T-cell (primary cell): ENCODE measurements around the gene METTL16. TPM values are rescaled to one million over a fixed set of nuclear protein-coding genes. Genes with fewer than 3 reads are reported as not detected.
A peak's percentile ranks its signal among the peaks of the same experiment; 100 is the strongest.

Experiments used
- ATAC-seq, 4 experiments: fragments of 200-7000 bp in 3 of 4; fragments of 150-1000 bp in 1 of 4; cut with Tn5 transposase; replicated peaks in 1 of 4; 1 replicate in 3 of 4; 2 replicates in 1 of 4; pipeline ENCODE4 v1.10.0; 2021; ENCODE audit warnings: moderate library complexity in 3 of 4, mild to moderate bottlenecking in 2 of 4, moderate number of reproducible peaks in 1 of 4
- CTCF ChIA-PET, 2 donors: fragments of 300-600 bp; sonication (Branson Sonifier 250); formaldehyde crosslinking; loops; one replicate each; lab custom pipeline; 2022; ENCODE audit warnings: antibody characterized with exemption in 2 of 2; lab: Charles Lee
- POLR2A ChIA-PET, 2 donors: fragments of 300-600 bp; sonication (Branson Sonifier 250); formaldehyde crosslinking; loops; one replicate each; lab custom pipeline; 2022; ENCODE audit warnings: antibody characterized with exemption in 2 of 2; lab: Charles Lee
- DNase-seq, 35 experiments: peaks; one replicate each; pipeline versions ENCODE4 v3.0.0 to v3.0.0-alpha.2; 2013 to 2023
- H3K27ac ChIP-seq: one replicate; pipeline ENCODE4 v1.5.1; 2013; ENCODE audit warnings: low read length
- H3K27me3 ChIP-seq, 2 experiments: replicated peaks in 1 of 2; 1 replicate in 1 of 2; 2 replicates in 1 of 2; pipeline versions ENCODE4 v1.6.1 to v1.7.0; 2013; ENCODE audit warnings: low read length in 1 of 2, mixed read lengths in 1 of 2; ENCODE audit not compliant: control insufficient read depth in 2 of 2, insufficient read depth in 2 of 2; ENCODE audit errors: extremely low read depth in 1 of 2
- H3K36me3 ChIP-seq, 2 donors: 1 replicate in 1 of 2; 2 replicates in 1 of 2; pipeline versions ENCODE4 v1.6.1 to v1.7.0; 2013; ENCODE audit warnings: low read length in 1 of 2; ENCODE audit not compliant: control insufficient read depth in 2 of 2, insufficient read depth in 1 of 2; ENCODE audit errors: extremely low read depth in 1 of 2
- H3K4me1 ChIP-seq, 2 experiments: 1 replicate in 1 of 2; 2 replicates in 1 of 2; pipeline versions ENCODE4 v1.6.1 to v1.7.0; 2013; ENCODE audit warnings: low read length in 2 of 2, mixed read lengths in 1 of 2; ENCODE audit not compliant: insufficient read depth in 2 of 2, control insufficient read depth in 1 of 2; ENCODE audit errors: extremely low read depth in 1 of 2
- H3K4me3 ChIP-seq, 2 donors: 1 replicate in 1 of 2; 2 replicates in 1 of 2; pipeline versions ENCODE4 v1.5.1 to v1.7.0; 2013; ENCODE audit warnings: mild to moderate bottlenecking in 2 of 2, low read length in 1 of 2, moderate library complexity in 1 of 2; ENCODE audit not compliant: control insufficient read depth in 1 of 2; ENCODE audit errors: extremely low read depth in 1 of 2
- H3K9me3 ChIP-seq: 2 replicates; pipeline ENCODE4 v1.7.0; 2013
- H3K27ac Mint-ChIP-seq, 2 donors: one replicate each; pipeline ENCODE4 v1.8.0; 2020 to 2021; ENCODE audit warnings: mild to moderate bottlenecking in 2 of 2, mixed read lengths in 2 of 2
- H3K27me3 Mint-ChIP-seq, 2 donors: one replicate each; pipeline ENCODE4 v1.8.0; 2021 to 2022; ENCODE audit warnings: mixed read lengths in 2 of 2
- H3K36me3 Mint-ChIP-seq: one replicate; pipeline ENCODE4 v1.8.0; 2021; ENCODE audit warnings: mixed read lengths
- H3K4me1 Mint-ChIP-seq, 3 donors: one replicate each; pipeline ENCODE4 v1.8.0; 2020 to 2022; ENCODE audit warnings: mixed read lengths in 3 of 3, mild to moderate bottlenecking in 1 of 3
- H3K4me3 Mint-ChIP-seq, 3 donors: one replicate each; pipeline ENCODE4 v1.8.0; 2020 to 2022; ENCODE audit warnings: mild to moderate bottlenecking in 3 of 3, mixed read lengths in 3 of 3, moderate library complexity in 3 of 3
- H3K9me3 Mint-ChIP-seq, 3 donors: one replicate each; pipeline ENCODE4 v1.8.0; 2020 to 2022; ENCODE audit warnings: mixed read lengths in 3 of 3
- WGBS: methylation state at CpG from one replicate; pipeline ENCODE4 v1.1.5; 2013; ENCODE audit warnings: missing lambda C conversion rate; ENCODE audit not compliant: insufficient coverage; 5-methylcytosine and 5-hydroxymethylcytosine counted together
- total RNA-seq, 35 experiments: library from RNA in 6 of 35; stranded (reverse) in 6 of 35; fragments of 120-200 nt in 1 of 35; gene quantifications; one replicate each; pipeline versions ENCODE4 v1.2.1 to v1.2.4 and lab custom pipeline; 2013 to 2026

The METTL16 gene
- total RNA-seq, 5 donors from 2014 or later (not counting 1 experiment from before 2014, with no cell fraction given): 43.0 to 51.1 (median 43.2) TPM

DNA sequence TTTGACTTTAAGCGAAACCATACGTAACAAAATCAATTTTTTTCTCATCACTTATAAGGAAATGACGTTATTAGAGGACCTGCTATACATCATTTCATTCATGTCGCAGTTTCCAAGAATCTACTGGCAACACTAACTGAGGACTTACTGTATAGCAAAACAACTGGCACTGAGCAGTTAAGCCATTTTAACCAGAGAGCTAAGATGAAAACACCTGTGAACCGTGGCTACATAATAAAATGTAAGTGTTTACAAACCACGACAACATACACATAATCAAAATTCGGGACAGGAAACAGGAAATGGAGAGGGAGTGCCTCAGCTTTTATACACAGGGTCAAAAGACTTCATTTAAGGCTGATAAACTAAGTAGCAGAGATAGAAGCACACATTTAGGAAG, 29.5 kb downstream of the METTL16 start:
- Histone ChIP-seq H3K36me3 (peaks cover 0 to 6% of the 10 kb centered on the region in 2 donors), H3K4me1 (peaks cover 6% of the 10 kb centered on the region in 2 experiments), H3K27ac (peak overlapping the region; percentile 65), H3K27me3 (no peaks in the 10 kb centered on the region), H3K4me3 (peak overlapping the region in 1 of 2 donors; percentile 6), H3K9me3 (no peaks in the 10 kb centered on the region)
- no peaks in the 10 kb centered on the region for H3K27me3 Mint-ChIP-seq
- ATAC-seq: peak; percentile 47 to 87 (median 70)
- ChIA-PET POLR2A (interaction anchor here in 1 of 2 donors (2.0 kb wide), 1 partner anchor 29 kb away, joined by 15 read pairs; the partner anchor contains the start of gene METTL16), CTCF (interaction anchor here in 1 of 2 donors (0.8 kb wide), 1 partner anchor 28 kb away, joined by 3 read pairs; no protein-coding TSS in a partner anchor)
- peak in 5 of 35 experiments; percentile 2 to 44 (median 21) for DNase-seq
- no peaks in the 10 kb centered on the region for H3K9me3 Mint-ChIP-seq
- peaks cover 48 to 59% (median 50%) of the 10 kb centered on the region in 3 donors for H3K4me1 Mint-ChIP-seq
- peaks cover 19% of the 10 kb centered on the region for H3K36me3 Mint-ChIP-seq
- peak overlapping the region; percentile 84 to 89 for H3K27ac Mint-ChIP-seq
- 80% methylated on average over 1 of the region's 7 CpGs for WGBS
- H3K4me3 Mint-ChIP-seq: peak overlapping the region; percentile 34 to 77 (median 39)

DNA sequence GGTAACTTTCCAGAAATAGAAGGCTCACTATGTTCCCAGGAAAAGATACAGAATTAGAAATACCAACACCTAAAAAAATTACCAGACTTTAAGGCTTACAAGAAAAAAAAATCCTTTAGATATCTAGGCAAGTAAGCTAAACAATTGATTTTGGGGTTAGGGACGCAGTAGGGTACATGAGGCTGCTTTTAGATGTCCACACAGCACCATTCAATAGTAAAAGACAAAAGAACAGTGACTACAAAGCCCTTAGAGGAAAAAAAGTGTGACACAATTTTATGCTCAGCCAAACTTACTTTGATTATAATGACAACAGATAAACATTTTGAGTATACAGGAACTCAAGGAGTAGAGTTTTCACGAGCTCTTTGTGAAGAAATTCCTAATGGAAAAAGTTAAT, 29.9 kb downstream of the METTL16 start:
- Histone ChIP-seq H3K36me3 (peaks cover 0 to 10% of the 10 kb centered on the region in 2 donors), H3K27ac (peak overlapping the region; percentile 21), H3K9me3 (no peaks in the 10 kb centered on the region), H3K4me3 (no peak overlapping the region), H3K27me3 (no peaks in the 10 kb centered on the region), H3K4me1 (peaks cover 6% of the 10 kb centered on the region in 2 experiments)
- no CpG with 5 or more reads among the region's 2 CpGs for WGBS
- ATAC-seq (peak in 1 of 4 experiments; percentile 64), DNase-seq (no peak)
- ChIA-PET CTCF (interaction anchor here in 1 of 2 donors (0.8 kb wide), 1 partner anchor 29 kb away, joined by 3 read pairs; no protein-coding TSS in a partner anchor), POLR2A (interaction anchor here in 1 of 2 donors (2.0 kb wide), 1 partner anchor 29 kb away, joined by 15 read pairs; the partner anchor contains the start of gene METTL16)
- Mint-ChIP-seq H3K4me3 (peak overlapping the region in 1 of 3 donors; percentile 77), H3K4me1 (peaks cover 44 to 55% (median 46%) of the 10 kb centered on the region in 3 donors), H3K9me3 (no peaks in the 10 kb centered on the region), H3K27ac (peak overlapping the region; percentile 84 to 89), H3K36me3 (peaks cover 15% of the 10 kb centered on the region), H3K27me3 (no peaks in the 10 kb centered on the region)

DNA sequence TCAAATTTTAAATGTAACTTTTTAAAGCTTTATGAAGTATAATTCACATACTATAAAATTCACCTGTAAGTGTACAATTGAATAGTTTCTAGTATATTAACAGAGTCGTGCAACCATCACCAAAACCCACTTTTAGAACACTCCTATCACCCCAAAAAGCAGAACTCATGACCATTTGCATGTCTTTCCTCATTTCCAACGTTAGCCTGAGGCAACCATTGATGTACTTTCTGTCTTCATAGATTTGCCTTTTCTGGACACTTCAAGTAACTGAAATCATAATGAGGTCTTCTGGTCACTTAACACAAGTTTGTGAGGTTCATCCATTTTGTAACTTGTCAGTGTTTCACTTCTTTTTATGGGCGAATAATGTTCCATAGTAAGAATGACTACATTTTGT, 33.2 kb downstream of the METTL16 start:
- Mint-ChIP-seq H3K9me3 (no peaks in the 10 kb centered on the region), H3K4me1 (peaks cover 26 to 35% (median 34%) of the 10 kb centered on the region in 3 donors), H3K27me3 (no peaks in the 10 kb centered on the region), H3K36me3 (peaks cover 35% of the 10 kb centered on the region), H3K4me3 (no peak overlapping the region), H3K27ac (no peak overlapping the region)
- no peak for DNase-seq
- POLR2A ChIA-PET: no interaction called here
- WGBS: 67% methylated on average over 1 of the region's 3 CpGs
- no peaks in the 10 kb centered on the region for H3K9me3 ChIP-seq
- peaks cover 4 to 6% of the 10 kb centered on the region in 2 experiments for H3K4me1 ChIP-seq
- no peak for ATAC-seq
- H3K4me3 ChIP-seq: no peak overlapping the region
- CTCF ChIA-PET: interaction anchor here in 1 of 2 donors (0.6 kb wide), 1 partner anchor 396 kb away, joined by 3 read pairs; no protein-coding TSS in a partner anchor
- H3K27ac ChIP-seq: no peak overlapping the region
- H3K36me3 ChIP-seq: peaks cover 4 to 34% of the 10 kb centered on the region in 2 donors
- H3K27me3 ChIP-seq: no peaks in the 10 kb centered on the region

DNA sequence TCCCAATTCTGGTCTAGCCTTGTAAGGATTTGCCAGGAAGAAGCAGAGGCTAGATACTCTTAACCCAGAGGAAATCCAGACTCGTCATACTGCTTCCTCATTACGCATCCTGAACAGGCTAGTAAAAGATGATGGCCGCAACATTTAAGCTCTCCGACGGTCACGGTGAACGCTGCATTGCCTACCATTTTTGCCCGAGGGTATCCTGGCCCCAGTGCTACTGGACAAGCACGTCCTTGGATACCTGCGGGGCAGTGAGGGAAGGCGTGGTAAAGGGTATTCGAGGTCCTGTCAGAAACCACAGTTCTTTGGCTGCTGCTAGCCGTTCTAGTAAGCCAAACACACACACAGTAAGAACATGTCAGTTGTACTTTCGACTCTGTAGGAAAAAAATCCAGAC, 36.6 kb downstream of the METTL16 start:
- no peak overlapping the region for H3K27ac Mint-ChIP-seq
- H3K27me3 Mint-ChIP-seq: no peaks in the 10 kb centered on the region
- no peaks in the 10 kb centered on the region for H3K4me1 ChIP-seq
- H3K4me3 Mint-ChIP-seq: no peak overlapping the region
- DNase-seq (no peak), ATAC-seq (no peak)
- no peaks in the 10 kb centered on the region for H3K9me3 ChIP-seq
- ChIA-PET POLR2A (no interaction called here), CTCF (no interaction called here)
- H3K9me3 Mint-ChIP-seq: no peaks in the 10 kb centered on the region
- peaks cover 4 to 59% of the 10 kb centered on the region in 2 donors for H3K36me3 ChIP-seq
- WGBS: 97% methylated on average over 13 of the region's 14 CpGs
- H3K27me3 ChIP-seq: no peaks in the 10 kb centered on the region
- H3K27ac ChIP-seq: no peak overlapping the region
- peaks cover 0 to 8% (median 2%) of the 10 kb centered on the region in 3 donors for H3K4me1 Mint-ChIP-seq
- H3K4me3 ChIP-seq: no peak overlapping the region
- peaks cover 58% of the 10 kb centered on the region for H3K36me3 Mint-ChIP-seq

DNA sequence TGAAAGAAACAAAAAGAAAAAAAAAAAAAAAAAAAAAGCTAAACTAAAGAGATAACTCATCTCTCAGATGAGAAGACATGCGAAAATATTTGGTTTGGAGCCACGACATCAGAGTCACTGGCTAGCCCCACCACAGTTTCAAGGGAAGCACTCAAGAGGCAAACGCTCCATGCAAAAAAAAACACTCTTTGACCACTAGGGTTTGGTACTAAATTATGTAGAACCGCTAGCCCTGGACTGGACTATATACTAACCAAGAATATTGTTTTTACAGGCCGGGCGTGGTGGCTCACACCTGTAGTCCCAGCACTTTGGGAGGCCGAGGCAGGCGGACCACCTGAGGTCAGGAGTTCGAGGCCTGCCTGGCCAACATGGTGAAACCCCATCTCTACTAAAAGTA, 37.3 kb downstream of the METTL16 start:
- Histone ChIP-seq H3K27ac (no peak overlapping the region), H3K36me3 (peaks cover 8 to 66% of the 10 kb centered on the region in 2 donors), H3K4me3 (no peak overlapping the region), H3K4me1 (no peaks in the 10 kb centered on the region), H3K9me3 (no peaks in the 10 kb centered on the region), H3K27me3 (no peaks in the 10 kb centered on the region)
- Mint-ChIP-seq H3K27ac (no peak overlapping the region), H3K4me1 (peaks cover 0 to 6% (median 2%) of the 10 kb centered on the region in 3 donors), H3K27me3 (no peaks in the 10 kb centered on the region), H3K36me3 (peaks cover 62% of the 10 kb centered on the region), H3K9me3 (no peaks in the 10 kb centered on the region), H3K4me3 (no peak overlapping the region)
- WGBS: 93% methylated on average over 6 of the region's 9 CpGs
- ChIA-PET POLR2A (interaction anchor here (0.5 to 0.6 kb wide), 2 partner anchors 410 to 1098 kb away, joined by 4 read pairs; no protein-coding TSS in a partner anchor), CTCF (interaction anchor here in 1 of 2 donors (0.6 kb wide), 1 partner anchor 317 kb away, joined by 3 read pairs; no protein-coding TSS in a partner anchor)
- no peak for ATAC-seq
- DNase-seq: no peak

DNA sequence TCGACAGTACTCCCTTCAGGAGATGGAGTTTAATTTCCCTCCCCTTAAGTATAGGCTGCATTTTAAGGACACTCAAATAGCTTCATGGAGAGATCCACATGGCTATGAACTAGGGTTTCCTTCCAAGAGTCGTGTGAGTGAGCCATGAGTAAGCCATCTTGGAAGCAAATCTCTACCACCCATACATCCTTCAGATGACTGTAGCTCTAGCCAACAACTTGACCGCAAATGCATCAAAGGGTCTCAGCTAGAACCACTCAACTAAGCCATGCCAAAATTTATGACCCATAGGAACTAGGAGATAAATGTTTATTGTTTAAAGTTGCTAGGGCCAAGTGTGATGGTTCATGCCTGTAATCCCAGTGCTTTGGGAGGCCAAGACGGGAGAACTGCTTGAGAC, 43.4 kb downstream of the METTL16 start:
- POLR2A ChIA-PET: no interaction called here
- no peak overlapping the region for H3K4me3 Mint-ChIP-seq
- H3K36me3 Mint-ChIP-seq: peaks cover 45% of the 10 kb centered on the region
- H3K27me3 Mint-ChIP-seq: no peaks in the 10 kb centered on the region
- H3K4me1 ChIP-seq: no peaks in the 10 kb centered on the region
- no peaks in the 10 kb centered on the region for H3K9me3 ChIP-seq
- no peaks in the 10 kb centered on the region for H3K9me3 Mint-ChIP-seq
- peaks cover 10 to 64% of the 10 kb centered on the region in 2 donors for H3K36me3 ChIP-seq
- H3K4me3 ChIP-seq: no peak overlapping the region
- CTCF ChIA-PET: interaction anchor here (0.6 to 0.7 kb wide), 2 partner anchors 62 to 285 kb away, joined by 4 to 9 read pairs; no protein-coding TSS in a partner anchor
- no CpG with 5 or more reads among the region's 4 CpGs for WGBS
- H3K27ac ChIP-seq: no peak overlapping the region
- no peaks in the 10 kb centered on the region for H3K4me1 Mint-ChIP-seq
- DNase-seq (no peak), ATAC-seq (no peak)
- H3K27ac Mint-ChIP-seq: no peak overlapping the region
- no peaks in the 10 kb centered on the region for H3K27me3 ChIP-seq
